Peyer's patch (tissue), 4 donors: ENCODE data around the gene PAOX.

Experiments used
- POLR2A ChIP-seq, 2 donors: fragments of 450-650 bp; IDR thresholded peaks; one replicate each; pipeline ENCODE4 v1.5.1; 2017; ENCODE audit warnings: antibody characterized with exemption in 2 of 2, mild to moderate bottlenecking in 2 of 2, moderate library complexity in 2 of 2
- TF ChIP-seq, protein P1 (sequence below), 6 experiments: fragments of 450-650 bp in 4 of 6; fragments of 200-600 bp in 2 of 6; sonication (generic) in 1 of 6; IDR thresholded peaks; one replicate each; pipeline ENCODE4 v1.5.1; 2017 to 2019; ENCODE audit warnings: antibody characterized with exemption in 6 of 6, mild to moderate bottlenecking in 3 of 6, moderate library complexity in 1 of 6

DNA sequence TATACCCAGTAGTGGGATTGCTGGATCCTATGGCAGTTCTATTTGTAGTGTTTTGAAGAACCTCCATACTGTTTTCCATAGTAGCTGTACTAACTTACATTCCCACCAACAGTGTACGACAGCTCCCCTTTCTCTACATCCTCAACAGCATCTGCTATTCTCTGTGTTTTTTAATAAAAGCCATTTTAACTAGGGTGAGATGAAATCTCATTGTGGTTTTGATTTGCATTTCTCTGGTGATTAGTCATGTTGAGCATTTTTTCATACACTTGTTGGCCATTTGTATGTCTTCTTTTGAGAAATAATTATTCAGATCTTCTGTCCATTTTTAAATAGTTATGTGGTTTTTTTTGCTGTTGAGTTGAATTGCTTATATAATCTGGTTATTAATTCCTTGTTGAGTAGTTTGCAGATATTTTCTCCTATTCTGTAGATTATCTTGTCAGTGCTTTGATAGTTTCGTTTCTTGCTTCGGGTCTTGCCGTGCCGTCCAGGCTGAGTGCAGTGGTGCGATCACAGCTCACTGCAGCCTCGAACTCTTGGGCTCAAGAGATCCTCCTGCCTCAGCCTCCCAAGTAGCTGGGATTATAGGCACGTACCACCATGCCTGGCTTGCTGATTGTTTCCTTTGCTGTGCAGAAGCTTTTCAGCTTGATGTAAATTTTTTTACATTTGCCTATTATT is 26.9 kb downstream of the PAOX start:
- TF ChIP-seq, protein P1, sequence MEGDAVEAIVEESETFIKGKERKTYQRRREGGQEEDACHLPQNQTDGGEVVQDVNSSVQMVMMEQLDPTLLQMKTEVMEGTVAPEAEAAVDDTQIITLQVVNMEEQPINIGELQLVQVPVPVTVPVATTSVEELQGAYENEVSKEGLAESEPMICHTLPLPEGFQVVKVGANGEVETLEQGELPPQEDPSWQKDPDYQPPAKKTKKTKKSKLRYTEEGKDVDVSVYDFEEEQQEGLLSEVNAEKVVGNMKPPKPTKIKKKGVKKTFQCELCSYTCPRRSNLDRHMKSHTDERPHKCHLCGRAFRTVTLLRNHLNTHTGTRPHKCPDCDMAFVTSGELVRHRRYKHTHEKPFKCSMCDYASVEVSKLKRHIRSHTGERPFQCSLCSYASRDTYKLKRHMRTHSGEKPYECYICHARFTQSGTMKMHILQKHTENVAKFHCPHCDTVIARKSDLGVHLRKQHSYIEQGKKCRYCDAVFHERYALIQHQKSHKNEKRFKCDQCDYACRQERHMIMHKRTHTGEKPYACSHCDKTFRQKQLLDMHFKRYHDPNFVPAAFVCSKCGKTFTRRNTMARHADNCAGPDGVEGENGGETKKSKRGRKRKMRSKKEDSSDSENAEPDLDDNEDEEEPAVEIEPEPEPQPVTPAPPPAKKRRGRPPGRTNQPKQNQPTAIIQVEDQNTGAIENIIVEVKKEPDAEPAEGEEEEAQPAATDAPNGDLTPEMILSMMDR (IDR thresholded peaks at IDR 0.05), result no peak
- TF ChIP-seq POLR2A (IDR thresholded peaks at IDR 0.05), result no peak
